Measurements from ENCODE around the gene DPEP2NB. TPM values are rescaled to one million over a fixed set of nuclear protein-coding genes. Genes with fewer than 3 reads are reported as not detected.
A peak's percentile ranks its signal among the peaks of the same experiment; 100 is the strongest.

The DPEP2NB gene
- total RNA-seq, 2 donors from 2014 or later = not detected

DNA sequence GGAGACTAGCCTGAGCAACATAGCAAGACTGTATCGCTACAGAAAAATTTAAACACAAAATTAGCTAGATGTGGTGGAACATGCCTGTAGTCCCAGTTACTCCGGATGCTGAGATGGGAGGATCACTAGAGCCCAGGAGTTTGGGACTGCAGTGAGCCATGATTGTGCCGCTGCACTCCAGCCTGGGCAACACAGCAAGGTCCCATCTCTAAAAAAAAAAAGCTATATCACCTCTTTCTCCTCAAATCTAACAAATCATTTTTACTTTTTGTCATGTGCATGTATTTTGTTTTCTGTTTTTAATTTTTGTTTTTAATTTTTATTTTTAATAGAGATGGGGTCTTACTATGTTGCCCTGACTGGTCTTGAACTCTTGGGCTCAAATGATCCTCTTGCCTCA, 13.3 kb upstream of the DPEP2NB start:
- Histone ChIP-seq H3K36me3 (peaks cover 12% of the 10 kb centered on the region), H3K4me1 (ENCODE audit: control insufficient read depth in 1 of 2, low read depth in 2 of 2) (peaks cover 0 to 4% of the 10 kb centered on the region in 2 donors), H3K27ac (no peak overlapping the region), H3K4me3 (no peak overlapping the region), H3K9me3 (no peaks in the 10 kb centered on the region), H3K27me3 (replicated peaks; ENCODE audit: insufficient read depth) (no peaks in the 10 kb centered on the region)
- ATAC-seq (ENCODE audit: insufficient number of reproducible peaks, low FRiP score, low read depth) (no peak), DNase-seq (ENCODE audit: low spot score) (no peak)
- TF ChIP-seq, protein P1, sequence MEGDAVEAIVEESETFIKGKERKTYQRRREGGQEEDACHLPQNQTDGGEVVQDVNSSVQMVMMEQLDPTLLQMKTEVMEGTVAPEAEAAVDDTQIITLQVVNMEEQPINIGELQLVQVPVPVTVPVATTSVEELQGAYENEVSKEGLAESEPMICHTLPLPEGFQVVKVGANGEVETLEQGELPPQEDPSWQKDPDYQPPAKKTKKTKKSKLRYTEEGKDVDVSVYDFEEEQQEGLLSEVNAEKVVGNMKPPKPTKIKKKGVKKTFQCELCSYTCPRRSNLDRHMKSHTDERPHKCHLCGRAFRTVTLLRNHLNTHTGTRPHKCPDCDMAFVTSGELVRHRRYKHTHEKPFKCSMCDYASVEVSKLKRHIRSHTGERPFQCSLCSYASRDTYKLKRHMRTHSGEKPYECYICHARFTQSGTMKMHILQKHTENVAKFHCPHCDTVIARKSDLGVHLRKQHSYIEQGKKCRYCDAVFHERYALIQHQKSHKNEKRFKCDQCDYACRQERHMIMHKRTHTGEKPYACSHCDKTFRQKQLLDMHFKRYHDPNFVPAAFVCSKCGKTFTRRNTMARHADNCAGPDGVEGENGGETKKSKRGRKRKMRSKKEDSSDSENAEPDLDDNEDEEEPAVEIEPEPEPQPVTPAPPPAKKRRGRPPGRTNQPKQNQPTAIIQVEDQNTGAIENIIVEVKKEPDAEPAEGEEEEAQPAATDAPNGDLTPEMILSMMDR (IDR thresholded peaks at IDR 0.05) = no peak

DNA sequence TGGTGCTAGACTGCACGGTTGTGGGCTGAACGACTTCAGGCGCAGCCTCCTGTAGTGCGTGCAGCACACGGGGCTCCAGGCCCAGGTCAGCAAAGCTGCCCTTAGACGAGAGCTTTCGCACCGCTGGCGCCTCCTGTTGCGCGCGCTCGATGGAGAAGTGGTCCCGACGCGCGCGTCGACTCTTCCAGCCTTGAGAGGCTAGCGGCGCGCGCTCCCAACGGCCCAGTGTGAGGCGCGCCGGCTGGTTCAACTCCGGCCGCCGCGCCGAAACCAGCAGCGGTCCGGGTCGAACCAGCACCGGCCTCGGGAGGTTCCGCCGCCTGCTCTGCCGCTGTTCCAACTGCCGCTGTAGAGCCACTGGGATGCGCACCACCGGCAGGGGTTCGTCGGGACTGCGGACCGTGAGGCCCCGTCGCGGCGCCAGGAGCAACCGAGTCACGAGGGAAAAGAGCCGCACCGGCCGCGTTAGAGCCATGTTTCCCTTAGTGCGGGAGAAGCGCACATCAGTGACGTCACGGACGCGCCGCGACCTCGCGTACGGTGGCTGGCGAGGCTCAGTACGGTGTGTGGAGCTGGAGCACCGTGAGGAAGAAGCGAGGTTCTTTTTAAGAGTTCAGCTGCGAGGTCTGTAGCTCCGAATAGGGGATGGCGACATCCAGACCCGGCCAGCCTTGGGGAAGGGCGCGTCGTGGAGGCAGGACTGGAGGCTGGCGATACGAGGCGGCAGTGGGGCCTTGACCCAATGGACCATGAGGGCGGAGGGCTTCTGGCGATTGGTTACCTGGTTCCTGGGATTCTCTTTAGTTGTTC, 7.2 kb upstream of the DPEP2NB start, which contains the start of the genes DDX28 and DUS2:
TSS of gene DDX28 (minus strand) at position 505 of the 810 bp plus-strand sequence. CDS start at position 475, 30 bp downstream.
TSS of gene DUS2 (plus strand) at position 557 of the 810 bp plus-strand sequence. CDS start 14,740 bp downstream, outside the sequence.
- TF ChIP-seq, protein P1 (IDR thresholded peaks at IDR 0.05) = no peak
- Histone ChIP-seq H3K4me1 (ENCODE audit: control insufficient read depth in 1 of 2, low read depth in 2 of 2) (peaks cover 20 to 28% of the 10 kb centered on the region in 2 donors), H3K27me3 (replicated peaks; ENCODE audit: insufficient read depth) (no peaks in the 10 kb centered on the region), H3K36me3 (peaks cover 5% of the 10 kb centered on the region), H3K27ac (peak within 1 kb of the TSS; percentile 70 to 84), H3K9me3 (no peaks in the 10 kb centered on the region), H3K4me3 (peak within 1 kb of the TSS; percentile 88)
- ATAC-seq (ENCODE audit: insufficient number of reproducible peaks, low FRiP score, low read depth) (peak; percentile 83), DNase-seq (ENCODE audit: low spot score) (peak; percentile 79)

DNA sequence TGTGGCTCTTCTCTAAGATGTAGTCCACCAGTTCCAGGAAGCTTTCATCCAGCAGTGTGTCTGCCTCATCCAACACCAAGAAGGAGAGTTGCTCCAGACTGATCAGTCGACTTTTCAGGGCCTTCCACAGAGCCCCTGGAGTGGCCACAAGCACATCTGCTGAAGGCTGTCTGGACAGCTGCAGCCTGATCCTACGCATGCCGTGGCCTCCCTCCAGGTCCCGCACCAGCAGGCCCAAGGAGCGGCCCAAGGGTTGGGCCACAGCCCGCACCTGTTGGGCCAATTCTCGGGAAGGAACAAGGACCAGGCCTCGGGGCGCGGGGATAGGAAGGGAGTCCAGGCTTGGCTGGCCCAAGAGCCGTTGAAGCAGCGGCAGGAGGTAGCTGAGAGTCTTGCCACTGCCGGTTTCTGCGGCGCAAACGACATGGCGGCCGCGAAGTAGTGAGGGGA, 6.6 kb upstream of the DPEP2NB start:
- ATAC-seq (ENCODE audit: insufficient number of reproducible peaks, low FRiP score, low read depth) = no peak
- TF ChIP-seq, protein P1 (IDR thresholded peaks at IDR 0.05) = no peak
- peak overlapping the region; percentile 88 for H3K4me3 ChIP-seq
- H3K9me3 ChIP-seq = no peaks in the 10 kb centered on the region
- H3K27me3 ChIP-seq (replicated peaks; ENCODE audit: insufficient read depth) = no peaks in the 10 kb centered on the region
- no peaks in the 10 kb centered on the region for H3K36me3 ChIP-seq
- peaks cover 20 to 28% of the 10 kb centered on the region in 2 donors for H3K4me1 ChIP-seq (ENCODE audit: control insufficient read depth in 1 of 2, low read depth in 2 of 2)
- DNase-seq (ENCODE audit: low spot score) = no peak
- H3K27ac ChIP-seq = peak overlapping the region; percentile 70 to 84

DNA sequence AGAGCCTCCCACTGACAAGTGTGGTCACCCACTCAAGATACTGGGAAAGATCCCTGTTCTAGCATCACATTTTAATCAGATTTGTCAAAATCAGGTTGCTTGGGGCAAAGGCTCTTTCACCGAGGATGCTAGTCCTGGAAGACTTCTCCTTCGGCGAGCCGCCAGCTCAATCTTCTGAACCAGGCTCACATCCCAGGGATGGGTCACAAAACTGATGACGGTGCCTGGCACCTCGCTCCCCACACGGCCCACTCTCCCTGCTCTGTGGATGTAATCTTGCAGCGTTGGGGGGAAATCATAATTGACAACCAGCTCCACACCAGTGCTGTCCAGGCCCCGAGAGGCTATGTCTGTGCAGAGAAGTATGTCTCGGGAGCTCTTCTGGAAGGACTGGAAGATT, 5.8 kb upstream of the DPEP2NB start:
- Histone ChIP-seq H3K27ac (no peak overlapping the region), H3K36me3 (no peaks in the 10 kb centered on the region), H3K4me1 (ENCODE audit: control insufficient read depth in 1 of 2, low read depth in 2 of 2) (peaks cover 20 to 28% of the 10 kb centered on the region in 2 donors), H3K4me3 (peak overlapping the region; percentile 88), H3K9me3 (no peaks in the 10 kb centered on the region), H3K27me3 (replicated peaks; ENCODE audit: insufficient read depth) (no peaks in the 10 kb centered on the region)
- ATAC-seq (ENCODE audit: insufficient number of reproducible peaks, low FRiP score, low read depth) = no peak
- TF ChIP-seq, protein P1 (IDR thresholded peaks at IDR 0.05) = no peak
- DNase-seq (ENCODE audit: low spot score) = no peak

DNA sequence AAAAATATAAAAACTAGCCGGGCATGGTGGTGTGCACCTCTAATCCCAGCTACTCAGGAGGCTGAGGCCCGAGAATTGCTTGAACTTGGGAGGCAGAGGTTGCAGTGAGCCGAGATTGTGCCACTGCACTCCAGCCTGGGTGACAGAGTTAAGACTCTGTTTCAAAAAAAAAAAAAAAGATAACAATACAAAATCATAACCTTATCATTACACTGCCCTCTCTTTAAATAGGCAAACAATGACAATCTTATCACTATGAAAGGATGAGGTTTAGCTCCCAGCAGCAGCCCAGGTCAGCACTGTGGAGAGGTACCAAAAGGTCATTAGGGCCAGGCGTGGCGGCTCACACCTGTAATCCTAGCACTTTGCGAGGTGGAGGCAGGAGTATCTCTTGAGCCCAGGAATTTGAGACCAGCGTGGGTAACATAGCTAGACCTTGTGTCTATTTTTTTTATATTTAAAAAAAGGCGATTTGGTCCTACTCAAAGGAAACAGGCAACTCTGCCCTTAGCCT, 3.5 kb upstream of the DPEP2NB start:
- ATAC-seq (ENCODE audit: insufficient number of reproducible peaks, low FRiP score, low read depth) = no peak
- Histone ChIP-seq H3K27me3 (replicated peaks; ENCODE audit: insufficient read depth) (no peaks in the 10 kb centered on the region), H3K4me1 (ENCODE audit: control insufficient read depth in 1 of 2, low read depth in 2 of 2) (peaks cover 20 to 27% of the 10 kb centered on the region in 2 donors), H3K4me3 (no peak overlapping the region), H3K36me3 (no peaks in the 10 kb centered on the region), H3K27ac (no peak overlapping the region), H3K9me3 (no peaks in the 10 kb centered on the region)
- no peak for DNase-seq (ENCODE audit: low spot score)
- TF ChIP-seq, protein P1 (IDR thresholded peaks at IDR 0.05) = no peak
